DOHH2 (cell line): ENCODE measurements around the gene IL16.

Experiments
- CTCF ChIP-seq: fragments of 200-600 bp; sonication (generic); IDR thresholded peaks from one replicate; pipeline ENCODE4 v1.5.1; 2014; ENCODE audit warnings: antibody characterized with exemption, mild to moderate bottlenecking, low read depth, low read length; ENCODE audit not compliant: poor library complexity, severe bottlenecking
- EZH2phosphoT487 ChIP-seq: fragments of 200-600 bp; sonication (generic); IDR thresholded peaks from 2 replicates; pipeline ENCODE4 v1.6.1; 2017; ENCODE audit warnings: borderline replicate concordance, mild to moderate bottlenecking, antibody characterized with exemption, low read length, moderate library complexity, mixed read lengths

- TF ChIP-seq CTCF (no peak), EZH2phosphoT487 (no peak)
Measured at GRCh38 chr15:81332326-81332725, 135.6 kb downstream of the IL16 start.
